HG03025 (cell line): ENCODE data around the gene RPP21.

Experiments used
- ATAC-seq: cut with Tn5 transposase; IDR thresholded peaks from one replicate; pipeline ENCODE4 v1.9.1; 2021; ENCODE audit warnings: mild to moderate bottlenecking, moderate library complexity; ENCODE audit not compliant: unreplicated experiment, low FRiP score

Gene RPP21

DNA sequence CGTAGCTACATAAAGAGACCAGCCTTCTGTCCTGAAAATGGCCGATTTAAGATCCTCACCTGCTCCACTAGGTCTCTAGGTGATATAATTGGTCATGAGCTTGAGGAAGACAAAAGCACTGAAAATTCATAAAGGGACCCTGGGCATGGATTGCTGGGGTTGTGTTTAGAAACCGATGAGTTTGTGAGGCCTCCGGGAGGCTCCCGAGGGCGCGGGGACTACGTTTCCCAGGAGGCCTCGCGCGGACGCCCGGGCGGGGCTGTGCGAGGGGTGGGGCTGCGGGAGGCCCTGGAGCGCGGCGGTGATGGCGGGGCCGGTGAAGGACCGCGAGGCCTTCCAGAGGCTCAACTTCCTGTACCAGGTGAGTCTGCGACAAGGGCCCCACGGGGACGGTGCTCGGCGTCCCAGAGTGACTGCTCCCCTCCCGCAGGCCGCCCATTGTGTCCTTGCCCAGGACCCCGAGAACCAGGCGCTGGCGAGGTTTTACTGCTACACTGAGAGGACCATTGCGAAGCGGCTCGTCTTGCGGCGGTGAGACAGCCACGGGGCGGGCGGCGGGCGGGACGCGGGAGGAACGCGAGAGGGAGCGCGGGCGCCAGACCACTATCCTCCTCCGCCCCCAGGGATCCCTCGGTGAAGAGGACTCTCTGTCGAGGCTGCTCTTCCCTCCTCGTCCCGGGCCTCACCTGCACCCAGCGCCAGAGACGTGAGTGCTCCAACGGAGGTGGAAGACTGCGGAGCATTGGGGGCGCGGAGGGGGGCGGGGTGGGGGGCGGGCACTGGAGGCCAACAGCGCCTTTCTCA is at the start of gene RPP21:
Gene RPP21, plus strand, starts transcription at position 289 of the 804 bp plus-strand sequence. Its CDS starts 16 bp downstream, at position 305.
- no peak for ATAC-seq

- no peak for ATAC-seq
Observed at GRCh38 chr6:30295837-30296236, 49.1 kb upstream of the RPP21 start.

- ATAC-seq: no peak
Observed at GRCh38 chr6:30304002-30304401, 41.0 kb upstream of the RPP21 start.

DNA sequence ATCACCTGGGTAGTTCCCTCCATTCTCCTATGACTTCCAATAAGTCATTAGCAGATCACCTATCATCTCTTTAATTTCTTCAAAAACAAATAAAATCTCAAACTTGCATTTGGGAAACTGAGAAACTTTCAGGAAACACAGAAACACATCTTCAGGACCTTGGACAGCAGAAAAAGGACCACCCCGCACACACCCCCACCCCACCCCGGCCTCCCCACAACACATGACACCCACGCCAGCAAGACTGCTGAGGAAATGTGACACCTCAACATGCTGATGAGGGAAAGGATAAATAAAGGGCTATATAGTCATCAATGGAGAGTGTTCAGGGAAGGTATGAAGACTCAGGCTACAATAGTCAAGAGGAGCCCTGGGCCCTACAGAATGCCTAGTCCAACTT is 33.9 kb upstream of the RPP21 start:
- no peak for ATAC-seq

GRCh38 chr6:30311671-30312070 is 33.3 kb upstream of the RPP21 start:
- ATAC-seq: no peak

DNA sequence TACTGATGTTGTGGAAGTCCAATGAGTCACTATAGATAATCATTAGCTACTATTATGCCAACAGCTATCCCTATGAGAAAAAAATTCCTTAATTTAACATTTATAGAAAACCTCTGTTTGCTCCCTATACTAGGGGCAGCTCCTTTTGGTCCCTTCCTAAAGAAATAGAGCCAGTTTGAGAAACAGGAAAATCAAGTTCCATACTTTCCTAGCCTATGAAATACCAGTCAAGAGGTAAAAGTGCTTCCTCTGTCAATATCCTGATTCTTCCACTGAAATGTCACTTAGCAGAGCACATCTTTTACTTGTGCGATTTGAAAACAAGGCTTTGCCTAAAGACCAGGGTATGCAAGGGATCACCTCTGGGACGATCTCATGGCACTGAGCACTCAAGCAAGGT is 32.7 kb upstream of the RPP21 start:
- ATAC-seq: no peak

DNA sequence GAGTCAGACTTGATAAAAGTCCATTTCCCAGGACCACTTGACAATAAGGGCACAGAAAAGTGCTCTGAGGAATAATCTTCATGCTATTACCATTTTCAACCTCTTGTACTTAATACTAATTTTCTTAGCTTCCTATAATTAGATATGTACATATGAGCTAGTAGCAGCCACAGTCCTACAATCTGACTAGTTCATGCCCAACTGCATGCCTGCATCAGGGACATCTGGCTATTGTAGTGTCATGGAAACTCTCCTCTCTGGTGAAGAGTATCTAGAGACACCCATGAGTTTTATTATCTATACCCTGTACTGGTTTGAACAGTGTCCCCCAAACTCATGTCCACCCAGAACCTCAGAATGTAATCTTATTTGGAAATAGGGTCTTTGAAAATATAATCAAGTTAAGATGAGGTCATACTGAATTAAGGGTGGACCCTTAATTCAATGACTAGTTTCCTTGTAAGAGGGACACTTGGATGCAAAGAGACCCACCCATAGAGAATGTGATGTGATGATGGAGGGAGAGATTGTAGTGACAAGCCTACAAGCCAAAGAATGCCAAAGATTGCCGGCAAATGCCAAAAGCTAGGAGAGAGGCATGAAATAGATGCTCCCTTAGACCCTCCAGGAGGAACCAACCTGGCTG is 32.2 kb upstream of the RPP21 start:
- no peak for ATAC-seq

- no peak for ATAC-seq
Observed at GRCh38 chr6:30315156-30315555, 29.8 kb upstream of the RPP21 start.

DNA sequence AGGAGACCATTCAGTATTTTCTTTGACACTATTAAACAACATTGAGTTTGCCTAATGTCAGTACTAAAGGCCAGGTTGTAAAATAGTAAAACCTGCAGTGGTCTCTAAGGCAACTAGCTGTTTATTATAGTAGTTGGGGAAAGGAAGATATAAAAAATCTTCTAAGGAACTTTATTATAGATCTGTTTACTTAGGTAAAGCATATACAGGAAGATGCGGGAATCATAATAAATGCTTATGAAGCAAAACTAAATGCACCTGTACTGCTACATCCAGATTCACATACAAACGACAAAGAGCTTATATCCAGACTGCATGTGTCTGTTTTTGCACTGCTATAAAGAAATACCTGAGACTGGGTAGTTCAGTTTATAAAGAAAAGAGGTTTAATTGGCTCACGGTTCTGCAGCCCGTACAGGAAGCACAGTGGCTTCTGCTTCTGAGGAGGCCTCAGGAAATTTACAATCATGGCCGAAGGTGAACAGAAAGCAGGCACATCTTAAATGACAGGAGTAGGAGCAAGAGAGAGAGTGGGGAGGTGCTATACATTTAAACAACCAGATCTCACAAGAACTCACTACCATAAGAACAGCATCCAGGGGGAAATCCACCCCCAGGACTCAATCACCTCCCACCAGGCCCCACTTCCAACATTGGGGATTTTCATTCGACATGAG is 26.9 kb upstream of the RPP21 start:
- ATAC-seq: no peak

DNA sequence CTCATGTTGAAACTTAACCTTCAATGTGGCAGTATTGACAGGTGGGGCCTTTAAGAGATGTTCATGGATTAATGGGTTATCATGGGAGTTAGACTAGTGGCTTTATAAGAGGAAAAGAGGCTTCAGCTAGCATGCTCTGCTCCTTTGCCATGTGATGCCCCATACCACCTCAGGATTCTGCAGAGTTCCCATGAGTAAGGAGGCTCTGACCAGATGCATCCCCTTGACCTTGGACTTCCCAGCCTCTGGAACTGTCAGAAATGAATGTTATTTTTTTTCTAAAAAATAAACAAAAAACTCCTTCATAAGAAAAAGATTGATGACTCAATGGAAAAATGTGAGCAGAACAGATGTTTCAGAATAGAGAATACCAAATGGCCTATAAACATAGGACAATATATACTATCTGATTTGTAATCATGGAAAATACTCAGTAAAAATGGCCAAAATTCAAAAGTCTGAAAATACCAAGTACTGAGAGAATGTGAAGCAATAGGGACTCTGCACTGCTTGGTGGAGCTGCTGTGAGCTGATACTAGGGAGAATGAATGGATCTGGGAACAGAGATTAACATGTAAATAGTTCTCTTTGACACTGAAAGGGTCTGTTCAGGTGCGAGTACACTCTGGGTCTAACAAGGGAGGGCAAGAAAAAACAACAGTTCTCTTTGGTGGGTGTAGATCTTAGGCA is 25.7 kb upstream of the RPP21 start:
- no peak for ATAC-seq

- ATAC-seq: no peak
Observed at GRCh38 chr6:30321692-30322388, 23.1 kb upstream of the RPP21 start.

DNA sequence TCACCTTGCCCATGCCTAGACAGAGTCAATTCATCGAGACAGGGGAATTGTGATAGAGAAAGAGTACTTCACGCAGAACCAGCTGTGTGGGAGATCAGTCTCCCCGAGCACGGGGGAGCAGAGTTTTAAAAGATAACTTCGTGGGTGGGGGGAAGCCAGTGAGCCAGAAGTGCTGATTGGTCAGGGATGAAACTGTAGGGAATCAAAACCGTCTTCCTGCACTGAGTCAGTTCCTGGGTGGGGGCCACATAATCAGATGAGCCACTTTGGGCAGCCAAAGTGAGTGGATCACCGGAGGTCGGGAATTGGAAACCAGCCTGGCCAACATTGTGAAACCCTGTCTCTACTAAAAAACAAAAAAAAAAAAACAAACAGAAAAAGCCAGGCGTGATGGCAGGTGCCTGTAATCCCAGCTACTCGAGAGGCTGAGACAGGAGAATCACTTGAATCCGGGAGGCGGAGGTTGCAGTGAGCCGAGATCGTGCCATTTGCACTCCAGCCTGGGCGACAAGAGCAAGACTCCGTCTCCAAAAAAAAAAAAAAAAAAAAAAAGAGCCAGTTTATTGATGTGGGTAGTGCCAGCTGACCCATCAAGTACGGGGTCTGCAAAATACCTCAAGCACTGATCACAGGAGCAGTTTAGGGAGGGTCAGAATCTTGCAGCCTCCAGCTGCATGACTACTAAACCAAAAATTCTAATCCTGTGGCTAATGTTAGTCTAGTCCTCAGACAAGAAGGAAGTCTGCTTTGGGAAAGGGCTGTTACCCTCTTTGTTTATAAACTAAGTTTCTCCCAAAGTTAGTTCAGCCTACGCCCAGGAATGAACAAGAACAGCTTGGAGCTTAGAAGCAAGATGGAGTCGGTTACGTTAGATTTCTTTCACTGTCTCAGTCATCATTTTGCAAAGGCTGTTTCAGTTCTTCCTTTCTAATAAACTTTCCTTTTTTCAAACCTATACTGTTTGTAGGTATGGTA is 22.1 kb upstream of the RPP21 start:
- no peak for ATAC-seq

DNA sequence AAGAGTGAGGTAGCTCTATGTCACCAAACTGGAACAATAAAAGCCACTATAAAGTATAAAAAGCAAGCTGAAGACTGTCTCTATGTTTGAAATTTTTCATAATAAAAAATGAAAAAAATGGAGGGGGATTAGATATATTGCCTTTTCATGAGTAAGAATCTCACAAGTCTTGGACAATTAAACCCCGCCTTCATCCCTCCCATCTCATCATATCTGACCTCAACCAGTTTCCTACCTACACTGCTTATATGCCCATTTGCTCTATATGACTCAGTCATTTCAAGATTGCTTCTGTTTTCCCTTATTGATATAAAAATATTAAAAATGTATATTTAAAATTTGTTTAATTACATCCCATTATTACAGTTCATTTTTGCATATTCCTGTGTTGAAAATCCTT is 21.1 kb upstream of the RPP21 start:
- ATAC-seq: no peak

DNA sequence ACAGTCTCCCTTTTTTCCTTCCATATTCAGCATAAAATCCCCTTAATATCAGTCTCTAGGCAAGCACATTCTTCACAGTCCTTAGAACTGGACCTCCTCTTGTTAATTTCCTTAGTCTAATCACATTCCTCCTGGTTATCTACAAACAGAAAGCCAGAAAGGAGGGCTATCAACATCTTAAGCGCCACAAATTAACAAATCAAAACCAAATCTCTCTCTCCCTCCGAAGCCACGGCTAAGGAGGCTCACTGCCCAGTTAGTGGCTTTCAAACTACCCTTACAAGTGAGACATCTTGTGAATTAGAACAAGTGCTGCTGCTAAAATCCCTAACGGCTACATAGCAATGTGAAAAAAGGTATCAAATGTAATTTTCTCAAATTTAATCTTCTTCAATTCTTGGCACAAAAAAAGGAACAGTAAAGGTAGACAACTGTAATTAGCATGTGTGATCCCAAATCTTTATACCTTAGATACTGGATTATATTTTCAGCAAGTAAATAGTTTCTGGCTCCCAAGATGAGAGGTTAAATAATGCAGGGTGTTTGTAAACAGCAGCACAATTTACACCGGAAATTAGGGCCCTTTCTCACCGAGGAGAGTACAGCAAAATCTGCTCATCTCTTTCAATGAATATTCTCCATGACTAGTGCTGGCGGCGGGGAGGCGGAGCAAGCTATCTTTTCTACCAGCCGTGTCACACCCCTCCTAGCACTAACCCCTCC is 19.6 kb upstream of the RPP21 start:
- ATAC-seq: no peak

GRCh38 chr6:30325873-30326525 is 19.0 kb upstream of the RPP21 start:
- peak; percentile 46 for ATAC-seq

- ATAC-seq: peak; percentile 65
Observed at GRCh38 chr6:30326526-30327231, 18.3 kb upstream of the RPP21 start, which contains the start of gene TRIM39. Gene TRIM39, plus strand, starts transcription at chr6:30326927. Its CDS starts 2,391 bp downstream, at chr6:30329318.

GRCh38 chr6:30327232-30327746 is 17.7 kb upstream of the RPP21 start:
- no peak for ATAC-seq
